CD14-positive monocyte (primary cell): Measurements from ENCODE around the gene UNCX. TPM values are rescaled to one million over a fixed set of nuclear protein-coding genes. Genes with fewer than 3 reads are reported as not detected.

Experiments
- DNase-seq, 3 donors: peaks; one replicate each; pipeline ENCODE4 v3.0.0-alpha.2; 2011 to 2022
- H2AFZ ChIP-seq: 2 replicates; pipeline ENCODE4 v1.6.0; 2012; ENCODE audit warnings: mild to moderate bottlenecking, low read depth, low read length, inconsistent platforms; ENCODE audit not compliant: insufficient read depth, poor library complexity, severe bottlenecking
- H3K27ac ChIP-seq, 2 donors: 1 replicate in 1 of 2; 2 replicates in 1 of 2; pipeline ENCODE4 v1.5.1; 2012 to 2013; ENCODE audit warnings: low read length in 2 of 2, control low read depth in 1 of 2, inconsistent platforms in 1 of 2, low read depth in 1 of 2, mild to moderate bottlenecking in 1 of 2
- H3K27me3 ChIP-seq, 2 donors: one replicate each; pipeline versions ENCODE4 v1.6.0 to v1.6.1; 2011 to 2013; ENCODE audit warnings: low read length in 2 of 2; ENCODE audit not compliant: control insufficient read depth in 2 of 2, insufficient read depth in 2 of 2
- H3K36me3 ChIP-seq, 2 donors: replicated peaks in 1 of 2; 1 replicate in 1 of 2; 2 replicates in 1 of 2; pipeline versions ENCODE4 v1.5.1 to v1.6.1; 2012 to 2013; ENCODE audit warnings: low read length in 2 of 2, control low read depth in 1 of 2, inconsistent platforms in 1 of 2, mild to moderate bottlenecking in 1 of 2; ENCODE audit not compliant: insufficient read depth in 2 of 2, control insufficient read depth in 1 of 2
- H3K4me1 ChIP-seq, 2 donors: 1 replicate in 1 of 2; 2 replicates in 1 of 2; pipeline versions ENCODE4 v1.5.1 to v1.6.1; 2012 to 2013; ENCODE audit warnings: low read length in 2 of 2, control low read depth in 1 of 2, inconsistent platforms in 1 of 2, mild to moderate bottlenecking in 1 of 2, moderate library complexity in 1 of 2; ENCODE audit not compliant: insufficient read depth in 2 of 2, control insufficient read depth in 1 of 2
- H3K4me2 ChIP-seq: replicated peaks from 2 replicates; pipeline ENCODE3; 2012; ENCODE audit warnings: low read length, moderate library complexity, mild to moderate bottlenecking; ENCODE audit not compliant: poor library complexity, severe bottlenecking; ENCODE audit errors: extremely low read depth
- H3K4me3 ChIP-seq, 3 experiments: fragments of 200-600 bp in 1 of 3; sonication (generic) in 1 of 3; replicated peaks in 1 of 3; 1 replicate in 2 of 3; 2 replicates in 1 of 3; pipeline ENCODE4 v1.5.1; 2011 to 2013; ENCODE audit warnings: low read length in 3 of 3, mild to moderate bottlenecking in 3 of 3, control low read depth in 2 of 3, low read depth in 2 of 3, inconsistent platforms in 1 of 3, moderate library complexity in 1 of 3
- H3K79me2 ChIP-seq: 2 replicates; pipeline ENCODE4 v1.6.0; 2012; ENCODE audit warnings: mild to moderate bottlenecking, control low read depth, inconsistent platforms, low read length, moderate library complexity; ENCODE audit not compliant: insufficient read depth
- H3K9ac ChIP-seq: 2 replicates; pipeline ENCODE4 v1.6.0; 2017; ENCODE audit warnings: low read length, mild to moderate bottlenecking; ENCODE audit not compliant: insufficient read depth, poor library complexity, severe bottlenecking
- H3K9me3 ChIP-seq, 2 donors: replicated peaks in 1 of 2; 1 replicate in 1 of 2; 2 replicates in 1 of 2; pipeline versions ENCODE4 v1.5.1 to v1.6.1; 2012 to 2013; ENCODE audit warnings: low read length in 2 of 2, control low read depth in 1 of 2; ENCODE audit not compliant: control insufficient read depth in 1 of 2, insufficient read depth in 1 of 2
- H4K20me1 ChIP-seq: 2 replicates; pipeline ENCODE4 v1.6.0; 2012; ENCODE audit warnings: mild to moderate bottlenecking, low read length, control low read depth, moderate library complexity; ENCODE audit not compliant: insufficient read depth
- H3K27ac Mint-ChIP-seq, 7 donors: one replicate each; pipeline ENCODE4 v1.8.0; 2020; ENCODE audit warnings: mild to moderate bottlenecking in 7 of 7, mixed read lengths in 7 of 7, moderate library complexity in 6 of 7, inconsistent platforms in 2 of 7
- H3K27me3 Mint-ChIP-seq, 3 donors: one replicate each; pipeline ENCODE4 v1.8.0; 2021 to 2022; ENCODE audit warnings: low read depth in 3 of 3, mild to moderate bottlenecking in 3 of 3, mixed read lengths in 3 of 3, moderate library complexity in 3 of 3, inconsistent platforms in 1 of 3
- H3K36me3 Mint-ChIP-seq, 2 donors: one replicate each; pipeline ENCODE4 v1.8.0; 2020; ENCODE audit warnings: mixed read lengths in 2 of 2, inconsistent platforms in 1 of 2, mild to moderate bottlenecking in 1 of 2
- H3K4me1 Mint-ChIP-seq: one replicate; pipeline ENCODE4 v1.8.0; 2020; ENCODE audit warnings: mild to moderate bottlenecking, mixed read lengths
- H3K4me3 Mint-ChIP-seq, 2 donors: one replicate each; pipeline ENCODE4 v1.8.0; 2020; ENCODE audit warnings: mild to moderate bottlenecking in 2 of 2, mixed read lengths in 2 of 2, moderate library complexity in 1 of 2
- H3K9me3 Mint-ChIP-seq, 7 donors: one replicate each; pipeline ENCODE4 v1.8.0; 2020 to 2022; ENCODE audit warnings: mixed read lengths in 7 of 7, mild to moderate bottlenecking in 6 of 7, moderate library complexity in 6 of 7, inconsistent platforms in 2 of 7
- WGBS: methylation state at CpG from one replicate; pipeline ENCODE4 v1.1.5; 2013; ENCODE audit warnings: missing lambda C conversion rate; ENCODE audit not compliant: insufficient coverage; 5-methylcytosine and 5-hydroxymethylcytosine counted together
- intact Hi-C, 2 donors: fragments of 100-400 bp; cut with micrococcal nuclease; formaldehyde crosslinking; loops; one replicate each; pipeline versions ENCODE4 v1.15.0 to v1.15.1; 2023
- polyA plus RNA-seq, 3 donors: library from polyadenylated mRNA; depleted of rRNA in 1 of 3; unstranded in 2 of 3; stranded (reverse) in 1 of 3; fragments of 300-500 nt in 2 of 3; fragments of >200 nt in 1 of 3; fragmentation: Illumina TruSeq in 2 of 3; gene quantifications; 1 replicate in 2 of 3; 2 replicates in 1 of 3; pipeline ENCODE4 v1.2.3, GENCODE V29; 2012 to 2021
- TF ChIP-seq, protein P1 (sequence below): fragments of 200-600 bp; IDR thresholded peaks from one replicate; pipeline ENCODE4 v1.8.0; 2022; ENCODE audit warnings: antibody characterized with exemption, mild to moderate bottlenecking

The UNCX gene
- polyA plus RNA-seq, 3 donors, result not detected

DNA sequence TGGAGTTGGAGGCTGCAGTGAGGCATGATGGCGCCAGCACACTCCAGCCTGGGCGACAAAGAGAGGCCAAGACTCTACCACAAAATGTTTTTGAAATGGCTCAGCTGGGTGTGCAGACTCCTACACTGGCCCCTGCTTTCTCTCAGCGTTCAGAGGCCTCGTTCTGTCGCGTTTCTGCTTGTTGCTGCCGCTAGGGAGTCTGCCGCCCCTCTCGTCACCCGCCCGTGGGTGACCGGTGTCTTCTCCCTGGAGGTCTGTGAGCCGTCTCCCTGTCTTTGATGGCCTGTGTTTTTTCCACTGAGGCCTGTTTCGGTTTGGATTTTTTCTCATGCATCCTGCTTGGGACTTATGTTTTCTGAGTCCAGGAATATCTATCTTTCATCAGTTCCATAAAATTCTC, 23.6 kb upstream of the UNCX start:
- Histone ChIP-seq H4K20me1 (no peaks in the 10 kb centered on the region), H3K36me3 (no peaks in the 10 kb centered on the region), H2AFZ (no peak overlapping the region), H3K79me2 (no peaks in the 10 kb centered on the region), H3K9me3 (peaks cover 0 to 8% of the 10 kb centered on the region in 2 donors), H3K27me3 (peaks cover 3 to 30% of the 10 kb centered on the region in 2 donors), H3K4me3 (no peak overlapping the region), H3K4me1 (no peaks in the 10 kb centered on the region), H3K4me2 (no peak overlapping the region), H3K27ac (no peak overlapping the region), H3K9ac (no peak overlapping the region)
- Mint-ChIP-seq H3K4me3 (peak overlapping the region in 1 of 2 donors; percentile 47), H3K4me1 (no peaks in the 10 kb centered on the region), H3K27me3 (peaks cover 37 to 66% (median 60%) of the 10 kb centered on the region in 3 donors), H3K27ac (no peak overlapping the region), H3K36me3 (no peaks in the 10 kb centered on the region), H3K9me3 (peaks cover 0 to 4% (median 0%) of the 10 kb centered on the region in 7 donors)
- intact Hi-C loops, result no loop called here
- no peak for DNase-seq
- TF ChIP-seq, protein P1, sequence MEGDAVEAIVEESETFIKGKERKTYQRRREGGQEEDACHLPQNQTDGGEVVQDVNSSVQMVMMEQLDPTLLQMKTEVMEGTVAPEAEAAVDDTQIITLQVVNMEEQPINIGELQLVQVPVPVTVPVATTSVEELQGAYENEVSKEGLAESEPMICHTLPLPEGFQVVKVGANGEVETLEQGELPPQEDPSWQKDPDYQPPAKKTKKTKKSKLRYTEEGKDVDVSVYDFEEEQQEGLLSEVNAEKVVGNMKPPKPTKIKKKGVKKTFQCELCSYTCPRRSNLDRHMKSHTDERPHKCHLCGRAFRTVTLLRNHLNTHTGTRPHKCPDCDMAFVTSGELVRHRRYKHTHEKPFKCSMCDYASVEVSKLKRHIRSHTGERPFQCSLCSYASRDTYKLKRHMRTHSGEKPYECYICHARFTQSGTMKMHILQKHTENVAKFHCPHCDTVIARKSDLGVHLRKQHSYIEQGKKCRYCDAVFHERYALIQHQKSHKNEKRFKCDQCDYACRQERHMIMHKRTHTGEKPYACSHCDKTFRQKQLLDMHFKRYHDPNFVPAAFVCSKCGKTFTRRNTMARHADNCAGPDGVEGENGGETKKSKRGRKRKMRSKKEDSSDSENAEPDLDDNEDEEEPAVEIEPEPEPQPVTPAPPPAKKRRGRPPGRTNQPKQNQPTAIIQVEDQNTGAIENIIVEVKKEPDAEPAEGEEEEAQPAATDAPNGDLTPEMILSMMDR, result no peak
- 87% methylated on average over 13 of the region's 14 CpGs for WGBS

DNA sequence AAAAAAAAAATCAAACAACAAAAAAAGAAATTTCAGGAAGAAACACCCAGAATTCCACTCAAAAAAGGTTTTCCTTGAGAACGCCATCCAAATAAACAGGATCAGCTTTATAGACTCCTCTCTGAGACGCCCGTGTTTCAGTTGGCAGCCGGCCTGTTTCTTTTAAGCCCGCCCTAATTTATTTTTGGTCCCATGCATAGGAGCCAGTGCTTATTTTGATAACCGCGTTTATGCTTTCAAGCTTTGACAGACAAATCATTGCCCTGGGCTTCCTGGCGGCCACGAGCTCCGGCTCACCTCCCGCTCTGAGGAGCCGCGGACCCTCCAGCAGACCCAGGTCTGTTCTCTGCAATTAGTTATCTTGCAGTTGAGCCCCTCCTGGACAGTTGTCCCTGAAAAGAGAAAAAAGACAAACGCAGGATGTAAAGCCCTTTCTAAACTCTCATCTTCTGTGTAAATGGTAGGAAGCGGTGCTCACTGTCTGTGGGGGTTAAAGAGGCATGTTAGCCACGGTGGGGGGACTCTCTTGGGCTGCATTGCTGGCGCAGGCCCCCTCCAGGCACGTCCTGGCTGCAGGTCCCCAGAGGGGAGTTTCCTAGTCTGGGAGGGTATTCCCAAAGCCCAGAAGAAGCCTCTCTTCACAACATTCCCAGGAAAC, 22.2 kb upstream of the UNCX start:
- H3K79me2 ChIP-seq, result no peaks in the 10 kb centered on the region
- H3K4me1 ChIP-seq, result no peaks in the 10 kb centered on the region
- Mint-ChIP-seq H3K4me1 (no peaks in the 10 kb centered on the region), H3K9me3 (peaks cover 0 to 4% (median 0%) of the 10 kb centered on the region in 7 donors), H3K27ac (no peak overlapping the region), H3K4me3 (peak overlapping the region in 1 of 2 donors; percentile 64), H3K36me3 (no peaks in the 10 kb centered on the region), H3K27me3 (peaks cover 44 to 73% (median 71%) of the 10 kb centered on the region in 3 donors)
- H3K9me3 ChIP-seq, result peaks cover 0 to 8% of the 10 kb centered on the region in 2 donors
- WGBS, result 21% methylated on average over 13 of the region's 18 CpGs
- H2AFZ ChIP-seq, result no peak overlapping the region
- no peaks in the 10 kb centered on the region for H4K20me1 ChIP-seq
- DNase-seq, result no peak
- peaks cover 3 to 36% of the 10 kb centered on the region in 2 donors for H3K27me3 ChIP-seq
- H3K4me3 ChIP-seq, result no peak overlapping the region
- no peaks in the 10 kb centered on the region for H3K36me3 ChIP-seq
- H3K27ac ChIP-seq, result no peak overlapping the region
- H3K4me2 ChIP-seq, result no peak overlapping the region
- no peak overlapping the region for H3K9ac ChIP-seq
- intact Hi-C loops, result no loop called here
- TF ChIP-seq, protein P1, result no peak
